ENCODE measurements around the gene ANXA2R. TPM values are rescaled to one million over a fixed set of nuclear protein-coding genes. Genes with fewer than 3 reads are reported as not detected.
A peak's percentile ranks its signal among the peaks of the same experiment; 100 is the strongest.

ANXA2R gene
- total and polyA plus RNA-seq, 9 of the 15 experiments (the other 6 are each of a cell fraction or from before 2014, with no cell fraction given): 2.1 to 4.8 (median 3.4) TPM

DNA sequence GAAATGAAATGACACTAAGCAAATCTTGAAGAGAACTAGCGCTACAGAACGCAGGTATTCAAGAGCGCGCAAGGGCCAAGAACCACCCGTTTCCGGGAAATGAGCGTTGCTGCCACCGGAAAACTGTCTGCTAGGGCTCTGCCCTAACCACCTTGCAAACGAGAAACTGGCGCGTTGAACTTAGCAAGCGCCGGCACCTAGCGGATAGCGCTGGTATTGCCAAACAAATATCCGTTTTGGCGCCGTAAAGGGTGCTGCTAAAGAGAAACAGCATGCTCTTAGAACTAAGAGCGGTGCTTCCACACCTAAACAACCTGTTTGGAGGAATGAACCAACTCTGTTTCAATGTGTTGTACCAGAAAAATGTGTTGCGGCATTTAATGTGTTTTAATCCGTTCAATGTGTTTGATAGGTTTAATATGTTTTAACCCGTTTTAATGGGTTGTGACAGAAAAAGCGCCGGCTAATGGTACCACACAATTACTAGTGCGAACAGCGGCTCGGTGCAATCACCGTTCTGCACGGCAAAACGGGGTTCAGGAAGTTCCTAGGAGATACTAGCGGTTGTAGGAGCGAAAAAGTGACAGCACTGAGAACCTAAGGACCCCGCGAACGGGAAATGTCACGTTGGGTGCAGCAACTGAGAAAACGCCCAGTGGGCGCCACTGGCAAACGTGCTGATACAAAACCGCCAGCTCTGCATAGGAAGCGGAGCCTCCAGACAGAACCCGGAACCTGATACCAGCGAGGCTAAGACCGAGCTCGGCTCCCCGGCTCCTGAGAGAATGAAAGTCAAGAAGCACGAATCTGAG lies at the start of gene ANXA2R (continued):
- TF ChIP-seq, protein P1, sequence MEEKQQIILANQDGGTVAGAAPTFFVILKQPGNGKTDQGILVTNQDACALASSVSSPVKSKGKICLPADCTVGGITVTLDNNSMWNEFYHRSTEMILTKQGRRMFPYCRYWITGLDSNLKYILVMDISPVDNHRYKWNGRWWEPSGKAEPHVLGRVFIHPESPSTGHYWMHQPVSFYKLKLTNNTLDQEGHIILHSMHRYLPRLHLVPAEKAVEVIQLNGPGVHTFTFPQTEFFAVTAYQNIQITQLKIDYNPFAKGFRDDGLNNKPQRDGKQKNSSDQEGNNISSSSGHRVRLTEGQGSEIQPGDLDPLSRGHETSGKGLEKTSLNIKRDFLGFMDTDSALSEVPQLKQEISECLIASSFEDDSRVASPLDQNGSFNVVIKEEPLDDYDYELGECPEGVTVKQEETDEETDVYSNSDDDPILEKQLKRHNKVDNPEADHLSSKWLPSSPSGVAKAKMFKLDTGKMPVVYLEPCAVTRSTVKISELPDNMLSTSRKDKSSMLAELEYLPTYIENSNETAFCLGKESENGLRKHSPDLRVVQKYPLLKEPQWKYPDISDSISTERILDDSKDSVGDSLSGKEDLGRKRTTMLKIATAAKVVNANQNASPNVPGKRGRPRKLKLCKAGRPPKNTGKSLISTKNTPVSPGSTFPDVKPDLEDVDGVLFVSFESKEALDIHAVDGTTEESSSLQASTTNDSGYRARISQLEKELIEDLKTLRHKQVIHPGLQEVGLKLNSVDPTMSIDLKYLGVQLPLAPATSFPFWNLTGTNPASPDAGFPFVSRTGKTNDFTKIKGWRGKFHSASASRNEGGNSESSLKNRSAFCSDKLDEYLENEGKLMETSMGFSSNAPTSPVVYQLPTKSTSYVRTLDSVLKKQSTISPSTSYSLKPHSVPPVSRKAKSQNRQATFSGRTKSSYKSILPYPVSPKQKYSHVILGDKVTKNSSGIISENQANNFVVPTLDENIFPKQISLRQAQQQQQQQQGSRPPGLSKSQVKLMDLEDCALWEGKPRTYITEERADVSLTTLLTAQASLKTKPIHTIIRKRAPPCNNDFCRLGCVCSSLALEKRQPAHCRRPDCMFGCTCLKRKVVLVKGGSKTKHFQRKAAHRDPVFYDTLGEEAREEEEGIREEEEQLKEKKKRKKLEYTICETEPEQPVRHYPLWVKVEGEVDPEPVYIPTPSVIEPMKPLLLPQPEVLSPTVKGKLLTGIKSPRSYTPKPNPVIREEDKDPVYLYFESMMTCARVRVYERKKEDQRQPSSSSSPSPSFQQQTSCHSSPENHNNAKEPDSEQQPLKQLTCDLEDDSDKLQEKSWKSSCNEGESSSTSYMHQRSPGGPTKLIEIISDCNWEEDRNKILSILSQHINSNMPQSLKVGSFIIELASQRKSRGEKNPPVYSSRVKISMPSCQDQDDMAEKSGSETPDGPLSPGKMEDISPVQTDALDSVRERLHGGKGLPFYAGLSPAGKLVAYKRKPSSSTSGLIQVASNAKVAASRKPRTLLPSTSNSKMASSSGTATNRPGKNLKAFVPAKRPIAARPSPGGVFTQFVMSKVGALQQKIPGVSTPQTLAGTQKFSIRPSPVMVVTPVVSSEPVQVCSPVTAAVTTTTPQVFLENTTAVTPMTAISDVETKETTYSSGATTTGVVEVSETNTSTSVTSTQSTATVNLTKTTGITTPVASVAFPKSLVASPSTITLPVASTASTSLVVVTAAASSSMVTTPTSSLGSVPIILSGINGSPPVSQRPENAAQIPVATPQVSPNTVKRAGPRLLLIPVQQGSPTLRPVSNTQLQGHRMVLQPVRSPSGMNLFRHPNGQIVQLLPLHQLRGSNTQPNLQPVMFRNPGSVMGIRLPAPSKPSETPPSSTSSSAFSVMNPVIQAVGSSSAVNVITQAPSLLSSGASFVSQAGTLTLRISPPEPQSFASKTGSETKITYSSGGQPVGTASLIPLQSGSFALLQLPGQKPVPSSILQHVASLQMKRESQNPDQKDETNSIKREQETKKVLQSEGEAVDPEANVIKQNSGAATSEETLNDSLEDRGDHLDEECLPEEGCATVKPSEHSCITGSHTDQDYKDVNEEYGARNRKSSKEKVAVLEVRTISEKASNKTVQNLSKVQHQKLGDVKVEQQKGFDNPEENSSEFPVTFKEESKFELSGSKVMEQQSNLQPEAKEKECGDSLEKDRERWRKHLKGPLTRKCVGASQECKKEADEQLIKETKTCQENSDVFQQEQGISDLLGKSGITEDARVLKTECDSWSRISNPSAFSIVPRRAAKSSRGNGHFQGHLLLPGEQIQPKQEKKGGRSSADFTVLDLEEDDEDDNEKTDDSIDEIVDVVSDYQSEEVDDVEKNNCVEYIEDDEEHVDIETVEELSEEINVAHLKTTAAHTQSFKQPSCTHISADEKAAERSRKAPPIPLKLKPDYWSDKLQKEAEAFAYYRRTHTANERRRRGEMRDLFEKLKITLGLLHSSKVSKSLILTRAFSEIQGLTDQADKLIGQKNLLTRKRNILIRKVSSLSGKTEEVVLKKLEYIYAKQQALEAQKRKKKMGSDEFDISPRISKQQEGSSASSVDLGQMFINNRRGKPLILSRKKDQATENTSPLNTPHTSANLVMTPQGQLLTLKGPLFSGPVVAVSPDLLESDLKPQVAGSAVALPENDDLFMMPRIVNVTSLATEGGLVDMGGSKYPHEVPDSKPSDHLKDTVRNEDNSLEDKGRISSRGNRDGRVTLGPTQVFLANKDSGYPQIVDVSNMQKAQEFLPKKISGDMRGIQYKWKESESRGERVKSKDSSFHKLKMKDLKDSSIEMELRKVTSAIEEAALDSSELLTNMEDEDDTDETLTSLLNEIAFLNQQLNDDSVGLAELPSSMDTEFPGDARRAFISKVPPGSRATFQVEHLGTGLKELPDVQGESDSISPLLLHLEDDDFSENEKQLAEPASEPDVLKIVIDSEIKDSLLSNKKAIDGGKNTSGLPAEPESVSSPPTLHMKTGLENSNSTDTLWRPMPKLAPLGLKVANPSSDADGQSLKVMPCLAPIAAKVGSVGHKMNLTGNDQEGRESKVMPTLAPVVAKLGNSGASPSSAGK (IDR thresholded peaks at IDR 0.05): peak; percentile 94
- TF ChIP-seq ZNF707 (CRISPR knock-in tag; conservative IDR thresholded peaks at IDR 0.05) (no peak), RBM22 (IDR thresholded peaks at IDR 0.05; ENCODE audit: low read depth, low read length, poor library complexity, severe bottlenecking) (no peak), ETV5 (CRISPR knock-in tag; IDR thresholded peaks at IDR 0.05; ENCODE audit: low read depth) (peak; percentile 86), KAT7 (CRISPR knock-in tag; IDR thresholded peaks at IDR 0.05; ENCODE audit: borderline replicate concordance) (no peak), ZNF445 (CRISPR knock-in tag; IDR thresholded peaks at IDR 0.05; ENCODE audit: low read depth) (no peak), EP300 (IDR thresholded peaks at IDR 0.05; ENCODE audit: low read length) (peak; percentile 74)
- TF ChIP-seq, protein P2, sequence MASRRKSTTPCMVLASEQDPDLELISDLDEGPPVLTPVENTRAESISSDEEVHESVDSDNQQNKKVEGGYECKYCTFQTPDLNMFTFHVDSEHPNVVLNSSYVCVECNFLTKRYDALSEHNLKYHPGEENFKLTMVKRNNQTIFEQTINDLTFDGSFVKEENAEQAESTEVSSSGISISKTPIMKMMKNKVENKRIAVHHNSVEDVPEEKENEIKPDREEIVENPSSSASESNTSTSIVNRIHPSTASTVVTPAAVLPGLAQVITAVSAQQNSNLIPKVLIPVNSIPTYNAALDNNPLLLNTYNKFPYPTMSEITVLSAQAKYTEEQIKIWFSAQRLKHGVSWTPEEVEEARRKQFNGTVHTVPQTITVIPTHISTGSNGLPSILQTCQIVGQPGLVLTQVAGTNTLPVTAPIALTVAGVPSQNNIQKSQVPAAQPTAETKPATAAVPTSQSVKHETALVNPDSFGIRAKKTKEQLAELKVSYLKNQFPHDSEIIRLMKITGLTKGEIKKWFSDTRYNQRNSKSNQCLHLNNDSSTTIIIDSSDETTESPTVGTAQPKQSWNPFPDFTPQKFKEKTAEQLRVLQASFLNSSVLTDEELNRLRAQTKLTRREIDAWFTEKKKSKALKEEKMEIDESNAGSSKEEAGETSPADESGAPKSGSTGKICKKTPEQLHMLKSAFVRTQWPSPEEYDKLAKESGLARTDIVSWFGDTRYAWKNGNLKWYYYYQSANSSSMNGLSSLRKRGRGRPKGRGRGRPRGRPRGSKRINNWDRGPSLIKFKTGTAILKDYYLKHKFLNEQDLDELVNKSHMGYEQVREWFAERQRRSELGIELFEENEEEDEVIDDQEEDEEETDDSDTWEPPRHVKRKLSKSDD (conservative IDR thresholded peaks at IDR 0.05; ENCODE audit: low read length): peak; percentile 34
- TF ChIP-seq, protein P3, sequence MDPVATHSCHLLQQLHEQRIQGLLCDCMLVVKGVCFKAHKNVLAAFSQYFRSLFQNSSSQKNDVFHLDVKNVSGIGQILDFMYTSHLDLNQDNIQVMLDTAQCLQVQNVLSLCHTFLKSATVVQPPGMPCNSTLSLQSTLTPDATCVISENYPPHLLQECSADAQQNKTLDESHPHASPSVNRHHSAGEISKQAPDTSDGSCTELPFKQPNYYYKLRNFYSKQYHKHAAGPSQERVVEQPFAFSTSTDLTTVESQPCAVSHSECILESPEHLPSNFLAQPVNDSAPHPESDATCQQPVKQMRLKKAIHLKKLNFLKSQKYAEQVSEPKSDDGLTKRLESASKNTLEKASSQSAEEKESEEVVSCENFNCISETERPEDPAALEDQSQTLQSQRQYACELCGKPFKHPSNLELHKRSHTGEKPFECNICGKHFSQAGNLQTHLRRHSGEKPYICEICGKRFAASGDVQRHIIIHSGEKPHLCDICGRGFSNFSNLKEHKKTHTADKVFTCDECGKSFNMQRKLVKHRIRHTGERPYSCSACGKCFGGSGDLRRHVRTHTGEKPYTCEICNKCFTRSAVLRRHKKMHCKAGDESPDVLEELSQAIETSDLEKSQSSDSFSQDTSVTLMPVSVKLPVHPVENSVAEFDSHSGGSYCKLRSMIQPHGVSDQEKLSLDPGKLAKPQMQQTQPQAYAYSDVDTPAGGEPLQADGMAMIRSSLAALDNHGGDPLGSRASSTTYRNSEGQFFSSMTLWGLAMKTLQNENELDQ (CRISPR knock-in tag; IDR thresholded peaks at IDR 0.05; ENCODE audit: borderline replicate concordance): 0 out of 2 replicates have a peak, but pooled peaks have one; percentile 27

Measured in K562 (cell line).